Heart right ventricle (tissue), 16 donors: Measurements from ENCODE around the gene LPP. TPM values are rescaled to one million over a fixed set of nuclear protein-coding genes. Genes with fewer than 3 reads are reported as not detected.
A peak's percentile ranks its signal among the peaks of the same experiment; 100 is the strongest.

Experiments
- ATAC-seq, 8 donors: fragments of 200-7000 bp; cut with Tn5 transposase; one replicate each; pipeline ENCODE4 v1.9.1; 2020; ENCODE audit warnings: mild to moderate bottlenecking in 8 of 8, moderate library complexity in 8 of 8, moderate number of reproducible peaks in 1 of 8
- DNase-seq, 2 donors: peaks; one replicate each; pipeline ENCODE4 v3.0.0-alpha.2; 2020
- H3K27ac ChIP-seq, 10 donors: fragments of 200-600 bp; sonication (generic) in 2 of 10; one replicate each; pipeline versions ENCODE4 v1.5.0 to v1.8.0; 2020 to 2022; ENCODE audit warnings: mild to moderate bottlenecking in 3 of 10
- H3K27me3 ChIP-seq, 7 donors: fragments of 200-600 bp; one replicate each; pipeline ENCODE4 v1.8.0; 2021 to 2022; ENCODE audit warnings: mild to moderate bottlenecking in 2 of 7
- H3K36me3 ChIP-seq, 9 donors: fragments of 200-600 bp; sonication (generic) in 1 of 9; one replicate each; pipeline versions ENCODE4 v1.5.0 to v1.8.0; 2020 to 2022; ENCODE audit warnings: mild to moderate bottlenecking in 2 of 9
- H3K4me1 ChIP-seq, 9 donors: fragments of 200-600 bp; sonication (generic) in 1 of 9; one replicate each; pipeline versions ENCODE4 v1.5.0 to v1.8.0; 2020 to 2022; ENCODE audit warnings: mild to moderate bottlenecking in 4 of 9
- H3K4me3 ChIP-seq, 10 donors: fragments of 200-600 bp; sonication (generic) in 2 of 10; one replicate each; pipeline versions ENCODE4 v1.5.0 to v1.8.0; 2020 to 2022; ENCODE audit warnings: mild to moderate bottlenecking in 7 of 10, moderate library complexity in 2 of 10
- H3K9me3 ChIP-seq, 11 donors: fragments of 200-600 bp in 10 of 11; sonication (generic) in 2 of 11; one replicate each; pipeline versions ENCODE4 v1.5.0 to v1.8.0; 2013 to 2022; ENCODE audit warnings: mild to moderate bottlenecking in 2 of 11, control low read depth in 1 of 11, moderate library complexity in 1 of 11
- CTCF ChIP-seq, 9 donors: fragments of 200-600 bp; sonication (generic) in 2 of 9; IDR thresholded peaks; one replicate each; pipeline versions ENCODE4 v1.5.0 to v1.8.0; 2021 to 2022; ENCODE audit warnings: antibody characterized with exemption in 9 of 9, mild to moderate bottlenecking in 5 of 9, moderate library complexity in 1 of 9
- WGBS, 2 donors: extraction: QIAGEN DNeasy Blood & Tissue Kit; methylation state at CpG; one replicate each; pipeline ENCODE4 v1.1.7; 2013; ENCODE audit warnings: inconsistent platforms in 1 of 2; 5-methylcytosine and 5-hydroxymethylcytosine counted together
- intact Hi-C, 10 donors: fragments of 100-400 bp; cut with DNase I; formaldehyde crosslinking; loops; one replicate each; pipeline versions ENCODE4 v1.11.1 to v1.14.2; 2022
- polyA plus RNA-seq, 2 donors: library from polyadenylated mRNA; stranded (reverse); fragments of 200-250 nt; gene quantifications; one replicate each; pipeline ENCODE4 v1.2.3, GENCODE V29; 2013
- total RNA-seq, 10 donors: library from RNA; stranded (reverse); fragmentation: NEBNext Ultra II Directional in 3 of 10; extraction: Animal tissue kit (Norgen Biotek cat#: 25700) in 3 of 10; gene quantifications; one replicate each; pipeline versions ENCODE4 v1.2.1 to v1.2.4, GENCODE V29; 2021 to 2023
- donor health status: Arrhythmogenic right ventricular cardiomyopathy.
- donor health status: ischemic (EF 13 %, LVEDD 7.1; RV severe dilation, severe dysfunction).
- donor health status: healthy with polysubstance abuse.
- donor health status: DM: no; HTN: yes; CAD: no.
- donor health status: DM: no; HTN: no; CAD: no.
- donor health status: ischemic (EF 25% LVEDD 6.9; RV normal size, moderate dysfunction).
- donor health status: ischemic (EF 25% LVEDD 5.7; RV mildly dilated, moderate dysfunction).
- donor health status: healthy.
- donor health status: DM: yes; HTN: yes; CAD: no.
- donor health status: Ischemic cardiomyopathy.
- donor health status: ischemic (EF 35%, LVEDD 5.7; RV mildly dilated, moderate dysfunction).
- donor health status: nonischemic (EF 11% LVEDD 7.7; RV severe dilation, severe dysfunction).
- donor health status: DM: yes; HTN: yes; CAD: no.
- donor health status: PGD.
- donor health status: ischemic (EF 29% LVEDD 5.4; RV normal size, mild dysfunction).
- donor health status: nonischemic (EF 23%, LVEDD 6.1; RV moderate dilation, normal function).

The LPP gene
- total and polyA plus RNA-seq, 12 donors = 8.5 to 188 (median 140) TPM

- Histone ChIP-seq H3K27me3 (peaks cover 0 to 34% (median 0%) of the 10 kb centered on the region in 7 donors), H3K9me3 (no peaks in the 10 kb centered on the region), H3K4me3 (no peak overlapping the region), H3K4me1 (peaks cover 5 to 39% (median 17%) of the 10 kb centered on the region in 9 donors), H3K27ac (peak overlapping the region in 3 of 10 donors; percentile 29 to 87 (median 49)), H3K36me3 (no peaks in the 10 kb centered on the region)
- no peak for DNase-seq
- 41 to 52% methylated on average over 6 of the region's 6 CpGs for WGBS, 2 donors
- intact Hi-C loops = no loop called here
- TF ChIP-seq CTCF (IDR thresholded peaks at IDR 0.05) = no peak
- ATAC-seq = peak in 6 of 8 donors; percentile 34 to 60 (median 40)
These were observed 747.2 kb downstream of the LPP start for GRCh38 chr3:188901126-188901525.

- Histone ChIP-seq H3K27me3 (peaks cover 0 to 35% (median 0%) of the 10 kb centered on the region in 7 donors), H3K27ac (peak overlapping the region in 3 of 10 donors; percentile 29 to 87 (median 49)), H3K4me3 (no peak overlapping the region), H3K9me3 (no peaks in the 10 kb centered on the region), H3K4me1 (peaks cover 5 to 40% (median 17%) of the 10 kb centered on the region in 9 donors), H3K36me3 (no peaks in the 10 kb centered on the region)
- intact Hi-C loops = no loop called here
- WGBS, 2 donors = 85 to 89% methylated on average over 4 of the region's 4 CpGs
- no peak for DNase-seq
- no peak for ATAC-seq
- TF ChIP-seq CTCF (IDR thresholded peaks at IDR 0.05) = no peak
These were observed 747.8 kb downstream of the LPP start for GRCh38 chr3:188901671-188902287.

GRCh38 chr3:188904670-188905069 is 750.7 kb downstream of the LPP start:
- ATAC-seq (no peak), DNase-seq (no peak)
- H3K4me3 ChIP-seq = no peak overlapping the region
- no peak for TF ChIP-seq CTCF (IDR thresholded peaks at IDR 0.05)
- H3K4me1 ChIP-seq = peaks cover 5 to 40% (median 17%) of the 10 kb centered on the region in 9 donors
- peaks cover 0 to 26% (median 0%) of the 10 kb centered on the region in 7 donors for H3K27me3 ChIP-seq
- intact Hi-C loops = no loop called here
- H3K36me3 ChIP-seq = no peaks in the 10 kb centered on the region
- no peak overlapping the region for H3K27ac ChIP-seq
- 31 to 40% methylated on average over 1 of the region's 1 CpG for WGBS, 2 donors
- no peaks in the 10 kb centered on the region for H3K9me3 ChIP-seq

DNA sequence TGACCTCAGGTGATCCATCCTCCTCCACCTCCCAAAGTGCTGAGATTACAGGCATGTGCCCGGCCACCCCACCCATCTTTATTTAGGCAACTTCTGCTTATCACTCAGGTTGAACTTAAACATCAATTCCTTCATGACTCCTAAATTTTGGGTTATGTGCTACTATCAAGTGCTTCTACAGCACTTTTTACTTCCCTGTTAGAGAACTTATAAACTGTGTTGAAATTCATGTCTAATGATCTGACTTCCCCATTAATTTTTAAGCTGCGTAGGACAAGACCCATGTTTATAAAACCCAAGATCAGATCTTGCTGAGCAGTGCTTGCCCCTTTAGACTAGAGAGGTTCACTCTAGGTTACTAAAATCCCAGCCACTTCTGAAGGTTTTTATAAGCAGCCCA is 751.6 kb downstream of the LPP start:
- intact Hi-C loops = no loop called here
- H3K27ac ChIP-seq = peak overlapping the region in 1 of 10 donors; percentile 82

More for the DNA sequence above, 751.6 kb downstream of the LPP start:
- peaks cover 0 to 26% (median 0%) of the 10 kb centered on the region in 7 donors for H3K27me3 ChIP-seq
- ATAC-seq (peak in 2 of 8 donors; percentile 28 to 34), DNase-seq (no peak)
- H3K4me3 ChIP-seq = no peak overlapping the region
- no peaks in the 10 kb centered on the region for H3K36me3 ChIP-seq
- no peaks in the 10 kb centered on the region for H3K9me3 ChIP-seq
- H3K4me1 ChIP-seq = peaks cover 3 to 33% (median 11%) of the 10 kb centered on the region in 9 donors
- no peak for TF ChIP-seq CTCF (IDR thresholded peaks at IDR 0.05)
- WGBS, 2 donors = 88 to 91% methylated on average over 2 of the region's 2 CpGs
